Activated CD4-positive, alpha-beta T cell treated with anti-CD3 and anti-CD28 coated beads, Interleukin-2, amount 50 U/mL, for 16 hours (primary cell): Measurements from ENCODE around the gene SLC26A1.
"Not testable (repeated sequence)": the region's sequence is repeated elsewhere in the genome, so short reads cannot be mapped to it uniquely, and the experiment has no call there.

ENCODE experiments used
- DNase-seq: peaks from one replicate; pipeline ENCODE4 v3.0.0-alpha.2; 2020

SLC26A1 gene

DNA sequence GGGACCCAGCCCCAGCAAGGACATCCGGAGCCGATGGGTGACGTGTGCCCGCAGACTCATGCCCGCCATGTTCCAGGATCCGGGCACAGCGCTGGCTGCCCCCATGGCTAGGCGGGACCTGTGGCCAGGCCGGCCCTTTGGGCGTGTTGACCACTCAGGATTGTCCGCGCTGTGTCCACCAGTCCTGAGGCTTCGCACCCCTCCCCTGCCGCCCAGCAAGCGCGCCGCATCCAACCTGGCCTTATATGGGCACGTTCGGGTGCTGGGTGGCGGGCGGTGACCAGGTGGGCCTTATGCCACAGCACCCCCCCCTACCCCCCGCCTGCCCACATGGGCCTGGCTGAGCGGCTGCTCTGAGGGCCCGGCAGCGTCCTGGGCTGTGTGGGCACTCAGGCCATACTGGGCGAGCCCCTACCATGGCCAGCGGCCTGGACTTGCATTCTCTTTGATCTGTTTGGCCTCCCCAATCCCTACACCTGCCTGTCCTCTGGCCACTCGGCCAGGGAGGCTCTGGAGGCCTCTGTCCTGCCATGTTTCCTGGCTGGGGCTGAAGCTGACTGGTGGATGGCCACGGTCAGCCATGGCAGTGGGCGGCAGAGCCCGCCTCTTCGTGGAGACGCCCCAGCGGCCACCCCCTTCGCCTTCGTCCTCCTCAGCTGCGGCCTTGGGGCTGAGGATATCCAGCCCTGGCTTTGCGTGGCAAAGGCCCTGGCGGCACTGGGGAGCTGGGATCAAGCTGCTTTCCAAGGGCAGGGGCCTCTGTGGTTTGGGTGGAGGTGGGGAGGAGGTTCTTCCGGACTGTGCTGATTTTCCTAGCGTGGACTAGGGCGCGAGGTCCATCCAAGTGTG, 20.2 kb upstream of the SLC26A1 start:
- DNase-seq: no peak

DNA sequence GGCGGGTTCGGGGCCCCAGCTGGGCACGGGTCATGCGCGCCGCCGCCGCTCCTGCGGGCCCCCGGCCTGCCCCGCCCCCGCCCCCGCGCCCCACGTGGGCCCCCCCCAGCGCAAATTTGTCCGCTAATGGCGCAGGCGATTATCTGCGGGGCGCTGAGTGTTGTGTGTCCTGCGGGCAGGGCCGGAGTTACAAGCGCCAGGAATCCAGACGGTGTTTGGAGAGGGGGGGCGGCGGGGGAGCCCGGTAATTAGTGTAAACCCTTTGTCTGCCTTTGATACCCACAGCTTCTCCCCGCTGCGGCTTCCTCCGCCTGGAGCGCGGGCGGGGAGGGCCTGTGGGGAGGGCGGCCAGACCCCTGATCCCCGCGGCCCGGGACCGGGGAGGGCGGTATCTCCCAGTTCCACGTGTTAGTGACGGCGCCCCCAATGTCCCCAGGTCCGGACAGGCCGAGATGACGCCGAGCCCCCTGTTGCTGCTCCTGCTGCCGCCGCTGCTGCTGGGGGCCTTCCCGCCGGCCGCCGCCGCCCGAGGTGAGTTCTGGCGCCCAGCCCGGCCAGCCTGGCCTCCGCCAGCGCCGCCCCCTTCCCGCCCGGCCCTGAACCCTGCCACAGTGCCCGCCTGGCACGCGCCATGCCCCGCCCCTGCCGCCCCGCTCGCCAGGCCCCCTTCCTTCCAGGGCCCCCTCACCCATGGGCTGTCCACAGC, 19.0 kb upstream of the SLC26A1 start:
- no peak for DNase-seq

DNA sequence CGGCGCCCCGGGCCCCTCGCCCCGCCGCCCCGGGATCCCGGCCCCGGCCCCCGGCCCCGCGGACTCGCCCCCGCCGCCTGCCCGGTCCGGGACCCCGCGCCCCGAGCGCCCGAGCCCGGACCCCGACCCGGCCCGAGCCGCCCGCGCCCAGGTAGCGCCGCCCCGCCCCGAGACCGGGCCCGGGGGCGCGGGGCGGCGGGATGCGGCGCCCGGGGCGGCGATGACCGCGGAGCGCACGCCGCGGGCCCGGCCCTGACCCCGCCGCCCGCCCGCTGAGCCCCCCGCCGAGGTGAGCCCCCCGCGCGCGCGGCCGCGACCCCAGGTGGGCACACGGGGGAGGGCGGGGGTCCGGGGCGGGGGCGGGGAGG, 18.4 kb upstream of the SLC26A1 start:
- DNase-seq: no peak

DNA sequence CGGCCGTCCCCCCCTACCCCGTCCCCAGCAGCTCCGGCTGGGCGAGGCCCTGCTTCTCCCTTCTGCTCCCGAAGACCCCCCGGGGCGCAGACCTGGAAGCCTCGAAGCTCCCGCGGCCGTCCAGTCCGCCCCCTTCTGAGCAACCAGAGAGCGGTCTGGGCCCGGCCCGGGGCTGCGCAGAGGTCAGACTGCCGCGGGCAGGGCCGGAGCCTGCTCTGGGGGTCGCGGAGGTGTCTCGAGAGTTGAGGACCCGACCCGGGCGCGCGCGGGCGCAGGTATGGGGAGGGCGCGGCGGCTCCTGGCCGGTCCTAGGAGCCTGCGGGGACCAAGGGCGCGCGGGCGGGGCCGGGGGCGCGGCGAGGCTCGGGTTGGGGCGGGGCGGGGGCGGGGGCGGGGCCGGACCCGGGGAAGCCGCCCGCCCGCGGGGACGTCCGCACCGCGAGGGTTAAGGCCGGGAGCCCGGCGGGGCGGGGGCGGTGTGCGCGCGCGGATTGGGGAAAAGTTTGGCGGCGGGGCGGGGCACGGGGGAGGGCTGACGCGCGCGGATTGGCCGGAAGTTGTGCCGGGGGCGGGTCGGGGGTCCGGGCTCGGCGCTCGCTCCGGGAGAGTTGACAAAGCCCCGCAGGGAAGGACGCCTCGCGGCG, 17.9 kb upstream of the SLC26A1 start, which contains the start of gene FGFRL1:
FGFRL1 (plus strand) TSS at position 605 of the 644 bp plus-strand sequence. CDS start 860 bp downstream, outside the sequence.
- DNase-seq: peak; percentile 86

DNA sequence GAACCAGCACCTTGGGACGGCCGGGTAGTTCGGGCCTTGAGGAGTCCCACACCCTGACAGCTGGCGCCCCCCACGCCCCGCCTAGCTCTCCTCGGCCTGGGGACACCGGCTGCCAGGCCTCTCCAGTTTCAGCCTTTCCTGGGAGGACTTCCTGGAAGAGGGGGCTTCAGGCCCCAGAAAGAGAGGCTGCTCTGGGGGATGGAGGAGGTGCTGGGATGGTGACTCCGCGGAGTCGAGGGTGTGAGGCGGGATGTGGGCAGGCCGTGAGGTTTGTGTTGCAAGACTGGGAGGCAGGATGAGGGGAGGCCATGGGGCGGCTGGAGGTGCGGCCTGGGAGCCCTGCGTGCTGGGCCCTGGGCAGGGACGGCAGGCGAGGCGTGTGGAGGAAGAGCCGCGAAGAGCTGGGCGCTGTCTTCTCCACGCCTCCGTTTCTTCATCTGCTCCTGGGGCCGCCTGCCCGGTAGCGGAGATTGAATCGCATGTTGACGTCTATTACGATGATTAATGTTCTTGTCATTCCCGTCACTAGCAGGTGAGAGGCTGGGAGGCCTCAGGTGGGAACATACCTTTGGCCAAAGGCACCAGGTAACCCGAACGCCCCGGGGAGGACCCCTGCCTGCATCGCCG, 17.3 kb upstream of the SLC26A1 start:
- peak; percentile 84 for DNase-seq

DNA sequence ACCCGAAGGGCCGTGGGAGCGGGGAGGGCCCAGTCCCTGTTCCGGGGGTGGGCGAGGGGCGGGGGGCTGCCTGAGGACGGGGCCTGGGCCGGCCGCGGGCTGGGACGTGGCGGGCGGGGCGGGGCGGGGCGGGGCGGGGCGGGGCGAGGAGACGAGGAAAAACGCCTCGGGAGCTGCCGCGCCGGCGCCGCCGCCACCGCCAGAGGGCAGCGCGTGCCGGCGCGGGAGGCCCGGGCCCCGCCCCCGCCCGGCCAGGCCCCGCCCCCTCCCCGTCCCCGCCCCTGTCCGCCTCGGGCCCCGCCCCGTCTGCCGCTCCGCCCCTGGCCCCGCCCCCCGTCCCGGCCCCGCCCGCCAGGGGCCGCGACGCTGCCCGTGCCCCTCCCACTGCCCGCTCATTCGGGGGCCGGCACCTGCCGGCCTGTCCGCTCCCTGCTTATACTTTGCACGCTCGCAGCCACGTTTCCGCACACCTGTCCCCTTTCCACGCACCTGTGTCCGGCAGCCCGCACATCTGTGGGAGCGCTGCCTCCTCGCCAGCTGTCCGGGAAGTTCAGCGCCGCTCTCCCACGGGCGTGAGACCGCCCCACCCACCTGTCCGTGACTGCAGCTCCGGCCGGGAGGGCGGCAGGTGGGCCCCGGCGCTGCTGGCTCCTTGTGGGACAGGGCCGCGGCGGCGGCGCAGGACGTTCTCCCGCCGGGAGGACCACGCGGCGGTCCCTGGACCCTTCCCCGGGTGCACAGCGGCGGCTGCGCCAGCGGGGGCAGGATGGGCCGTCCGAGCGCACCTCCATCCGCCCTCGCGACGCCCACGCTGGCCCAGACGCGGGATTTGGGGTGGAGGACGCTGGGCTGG, 16.6 kb upstream of the SLC26A1 start:
- peak; percentile 67 for DNase-seq

DNA sequence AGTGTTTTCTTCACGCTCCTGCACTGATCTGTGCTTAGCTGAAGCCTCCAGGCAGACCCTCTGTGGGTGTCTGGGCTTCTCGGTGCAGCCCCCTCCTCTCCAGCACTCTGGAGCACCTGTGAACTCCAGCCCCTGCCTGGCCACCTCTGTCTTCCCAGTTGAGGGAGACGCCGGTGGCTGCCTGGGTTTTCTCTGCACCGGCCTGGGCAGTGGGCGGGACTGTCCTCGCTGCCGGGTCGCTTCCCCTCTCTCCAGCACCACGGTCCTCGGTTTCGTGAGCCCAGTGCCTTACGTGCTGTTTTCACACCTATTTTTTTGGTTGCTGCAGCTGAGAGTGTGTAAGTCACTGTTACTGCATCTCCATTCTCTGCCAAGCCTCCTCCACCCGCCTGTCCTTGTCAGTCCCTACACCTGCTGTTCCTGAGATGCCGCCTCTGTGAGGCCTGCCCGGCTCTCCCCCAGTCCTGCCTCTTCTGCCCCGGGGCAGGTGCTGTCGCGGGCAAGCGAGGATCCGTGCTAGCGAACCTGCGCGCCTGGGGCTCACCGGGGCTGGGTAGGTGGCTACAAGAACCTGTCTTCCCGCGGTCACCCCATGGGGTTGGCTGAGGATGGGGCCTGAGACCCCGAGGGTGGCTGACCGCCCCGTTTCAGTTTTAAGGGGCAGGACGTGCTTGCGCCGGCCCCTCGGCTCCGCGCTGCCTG, 15.8 kb upstream of the SLC26A1 start:
- DNase-seq: no peak

DNA sequence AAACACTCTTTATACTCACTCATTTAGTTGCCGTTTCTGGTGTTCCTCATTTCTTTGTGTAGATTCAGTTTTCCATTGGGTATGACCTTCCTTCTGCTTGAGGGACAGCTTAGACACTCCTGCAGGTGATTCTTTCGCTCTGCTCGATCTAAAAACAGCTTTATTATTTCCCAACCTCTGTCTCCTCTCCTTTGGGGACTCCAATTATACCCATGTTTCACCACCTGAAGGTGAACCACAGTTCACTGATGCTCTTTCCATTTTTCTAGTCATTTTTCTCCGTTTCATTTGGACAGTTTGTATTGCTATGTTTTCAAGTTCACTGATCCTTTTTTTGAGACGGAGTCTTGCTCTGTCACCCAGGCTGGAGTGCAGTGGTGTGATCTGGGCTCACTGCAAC, 13.7 kb upstream of the SLC26A1 start:
- DNase-seq: no peak

DNA sequence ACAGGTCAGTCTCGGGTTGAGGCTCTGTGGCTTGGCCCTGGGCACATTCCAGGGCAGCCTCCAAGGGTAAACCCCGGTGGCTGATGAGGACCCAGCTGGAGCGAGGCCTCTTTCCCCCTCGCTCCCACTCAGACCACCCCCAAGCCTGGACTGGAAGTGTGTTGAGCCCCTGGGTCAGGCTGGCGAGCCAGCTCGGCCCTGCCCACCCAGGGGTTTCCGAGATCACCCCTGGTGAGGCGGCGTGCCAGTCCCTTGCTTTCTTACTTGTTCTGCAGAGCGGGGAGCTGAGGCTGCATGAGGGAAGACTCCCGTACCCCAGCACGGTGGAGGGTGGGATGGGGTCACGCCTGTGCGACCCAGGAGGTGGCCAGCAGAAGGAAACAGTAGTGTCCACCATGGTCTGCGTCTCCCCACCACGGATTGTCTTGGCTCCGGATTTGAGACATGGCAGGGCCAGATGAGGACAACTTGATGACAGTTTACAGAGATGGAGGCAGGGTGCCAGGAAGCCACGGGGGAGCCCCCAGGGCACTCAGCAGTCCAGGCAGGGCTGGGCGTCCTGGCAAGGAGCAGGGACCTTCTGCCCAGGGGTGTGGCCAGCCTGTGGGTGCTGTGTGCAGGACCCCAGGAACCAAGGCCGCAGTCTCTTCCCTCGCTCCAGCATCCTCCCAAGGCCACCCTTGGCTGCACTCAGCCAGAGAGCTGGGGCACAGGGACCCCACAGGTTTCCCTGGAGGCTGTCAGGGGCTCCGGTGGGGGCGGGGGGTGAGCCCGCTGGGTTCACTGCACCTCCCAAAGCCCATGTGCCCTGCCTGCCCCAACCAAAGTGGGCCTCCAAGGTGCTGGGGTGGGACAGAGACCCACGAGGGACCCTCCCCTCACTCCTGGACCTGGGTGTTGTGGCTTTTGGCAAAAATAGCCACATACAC, 11.6 kb upstream of the SLC26A1 start:
- no peak for DNase-seq

DNA sequence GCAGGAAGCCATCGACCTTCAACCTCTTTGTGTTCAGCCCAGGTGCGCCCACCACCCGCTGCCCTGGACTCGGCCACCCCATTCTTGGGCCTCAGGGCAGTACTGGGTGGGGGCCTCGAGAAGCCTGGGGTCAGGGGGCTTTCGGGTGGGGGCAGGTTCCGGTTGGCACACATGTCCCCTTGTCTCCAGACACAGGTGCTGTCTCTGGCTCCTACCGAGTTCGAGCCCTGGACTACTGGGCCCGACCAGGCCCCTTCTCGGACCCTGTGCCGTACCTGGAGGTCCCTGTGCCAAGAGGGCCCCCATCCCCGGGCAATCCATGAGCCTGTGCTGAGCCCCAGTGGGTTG, 10.8 kb upstream of the SLC26A1 start:
- no peak for DNase-seq

DNA sequence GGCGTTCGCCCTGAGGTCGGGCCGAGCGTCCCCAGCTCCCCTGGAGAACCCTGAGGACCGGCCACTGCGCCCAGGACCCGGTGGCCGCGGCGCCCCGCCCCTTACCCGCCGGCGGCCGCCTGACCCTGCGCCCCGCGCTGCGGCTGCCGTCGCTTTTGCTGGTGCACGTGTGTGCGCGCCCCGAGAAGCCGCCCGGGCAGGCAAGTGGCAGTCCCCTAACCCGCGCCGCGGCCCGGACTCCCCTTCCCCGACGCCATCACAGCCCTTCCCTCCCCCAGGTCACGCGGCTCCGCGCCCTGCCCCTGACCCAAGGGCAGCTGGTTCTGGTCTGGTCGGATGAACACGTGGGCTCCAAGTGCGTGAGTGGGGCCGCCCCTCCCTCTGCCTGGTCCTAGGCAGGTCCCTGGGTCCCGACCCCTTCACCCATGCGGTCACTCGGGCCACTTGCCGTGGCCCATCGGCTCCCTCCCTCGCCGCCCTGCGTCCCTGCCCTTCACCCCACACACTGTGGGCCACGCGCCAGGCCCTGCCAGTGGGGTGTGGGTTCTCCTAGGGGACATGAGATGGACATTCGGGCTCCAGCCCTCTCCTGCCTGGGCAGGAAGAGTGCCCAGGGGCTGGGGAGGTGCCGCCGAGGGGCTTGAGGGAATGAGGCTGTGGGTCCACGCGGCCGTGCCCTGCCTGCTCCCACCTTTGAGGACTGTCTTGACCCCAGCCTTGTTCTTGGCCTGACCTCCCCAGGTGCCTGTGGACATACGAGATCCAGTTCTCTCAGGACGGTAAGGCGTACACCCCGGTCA, 10.3 kb upstream of the SLC26A1 start:
- no peak for DNase-seq

DNA sequence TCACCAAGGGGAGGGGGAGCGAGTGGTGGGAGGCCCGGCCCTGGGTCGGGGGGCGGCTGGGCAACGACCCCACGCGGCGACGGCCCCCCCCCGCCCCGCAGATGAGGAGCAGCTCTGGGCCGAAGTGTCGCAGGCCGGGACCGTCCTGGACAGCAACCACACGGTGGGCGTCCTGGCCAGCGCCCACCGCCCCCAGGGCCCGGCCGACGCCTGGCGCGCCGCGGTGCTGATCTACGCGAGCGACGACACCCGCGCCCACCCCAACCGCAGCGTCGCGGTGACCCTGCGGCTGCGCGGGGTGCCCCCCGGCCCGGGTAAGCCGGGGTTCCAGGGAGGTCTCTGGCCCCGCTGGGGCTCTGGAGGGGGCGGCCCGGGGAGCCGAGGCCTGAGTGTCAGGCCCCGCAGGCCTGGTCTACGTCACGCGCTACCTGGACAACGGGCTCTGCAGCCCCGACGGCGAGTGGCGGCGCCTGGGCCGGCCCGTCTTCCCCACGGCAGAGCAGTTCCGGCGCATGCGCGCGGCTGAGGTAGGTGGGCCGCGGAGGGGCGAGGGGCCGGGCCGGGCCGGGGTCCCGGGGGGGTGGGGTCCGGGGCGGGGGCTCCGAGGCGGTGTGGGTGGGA, 9.5 kb upstream of the SLC26A1 start:
- no peak for DNase-seq

DNA sequence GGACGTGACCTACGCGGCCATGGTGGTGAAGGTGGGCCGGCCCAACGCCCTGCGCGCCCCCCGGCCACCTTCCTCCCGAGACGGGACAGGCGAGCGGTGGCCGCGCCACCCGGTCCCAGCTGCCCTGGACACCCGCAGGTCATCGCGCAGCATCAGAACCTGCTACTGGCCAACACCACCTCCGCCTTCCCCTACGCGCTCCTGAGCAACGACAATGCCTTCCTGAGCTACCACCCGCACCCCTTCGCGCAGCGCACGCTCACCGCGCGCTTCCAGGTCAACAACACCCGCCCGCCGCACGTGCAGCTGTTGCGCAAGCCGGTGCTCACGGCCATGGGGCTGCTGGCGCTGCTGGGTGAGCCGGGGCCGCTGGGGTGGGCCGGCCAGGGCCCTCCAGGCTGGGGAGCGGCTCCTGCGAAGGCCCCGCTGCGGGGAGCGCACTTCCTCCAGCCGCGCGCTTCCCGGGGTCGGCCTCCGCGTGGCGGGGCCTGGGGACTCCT, 9.0 kb upstream of the SLC26A1 start:
- DNase-seq: peak; percentile 14

DNA sequence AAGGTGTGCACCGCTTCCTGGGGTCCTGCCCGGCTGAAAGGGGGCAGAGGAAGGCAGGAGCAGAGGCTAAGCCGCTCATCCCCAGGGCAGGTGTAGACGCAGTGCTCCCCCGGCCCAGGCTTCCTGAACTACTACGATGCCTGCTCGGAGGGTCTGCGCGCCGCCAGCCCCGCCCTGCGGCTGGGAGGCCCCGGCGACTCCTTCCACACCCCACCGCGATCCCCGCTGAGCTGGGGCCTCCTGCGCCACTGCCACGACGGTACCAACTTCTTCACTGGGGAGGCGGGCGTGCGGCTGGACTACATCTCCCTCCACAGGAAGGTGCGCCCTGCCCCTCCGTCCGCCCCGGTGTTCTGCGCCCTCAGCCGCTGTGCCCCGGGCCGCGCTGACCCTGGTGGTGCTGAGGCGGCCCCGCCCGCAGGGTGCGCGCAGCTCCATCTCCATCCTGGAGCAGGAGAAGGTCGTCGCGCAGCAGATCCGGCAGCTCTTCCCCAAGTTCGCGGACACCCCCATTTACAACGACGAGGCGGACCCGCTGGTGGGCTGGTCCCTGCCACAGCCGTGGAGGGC, 8.4 kb upstream of the SLC26A1 start:
- no peak for DNase-seq

DNA sequence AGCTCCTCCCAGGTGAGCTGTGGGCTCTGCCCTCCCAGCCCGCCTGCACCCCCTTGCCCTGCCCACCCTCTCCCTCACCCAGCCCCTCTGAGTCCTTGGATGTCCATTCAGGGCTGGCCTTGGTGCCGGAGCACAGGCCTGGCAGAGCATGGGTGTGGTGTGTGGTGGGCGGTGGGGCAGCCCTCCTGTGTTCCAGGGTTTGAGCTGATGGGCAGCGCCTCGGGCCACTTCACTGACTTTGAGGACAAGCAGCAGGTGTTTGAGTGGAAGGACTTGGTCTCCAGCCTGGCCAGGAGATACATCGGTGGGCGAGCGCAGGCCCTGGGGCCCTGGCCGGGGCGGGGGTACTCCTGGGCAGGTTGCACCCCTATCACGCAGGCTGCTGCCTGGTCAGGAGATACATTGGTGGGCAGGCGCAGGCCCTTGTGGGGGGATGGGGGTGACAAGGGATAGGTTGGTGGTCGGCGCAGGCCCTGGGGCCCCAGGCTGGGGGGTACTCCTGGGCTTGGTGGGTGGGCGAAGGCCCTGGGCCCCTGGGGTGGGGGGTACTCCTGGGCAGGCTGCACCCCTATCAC, 7.6 kb upstream of the SLC26A1 start:
- no peak for DNase-seq

DNA sequence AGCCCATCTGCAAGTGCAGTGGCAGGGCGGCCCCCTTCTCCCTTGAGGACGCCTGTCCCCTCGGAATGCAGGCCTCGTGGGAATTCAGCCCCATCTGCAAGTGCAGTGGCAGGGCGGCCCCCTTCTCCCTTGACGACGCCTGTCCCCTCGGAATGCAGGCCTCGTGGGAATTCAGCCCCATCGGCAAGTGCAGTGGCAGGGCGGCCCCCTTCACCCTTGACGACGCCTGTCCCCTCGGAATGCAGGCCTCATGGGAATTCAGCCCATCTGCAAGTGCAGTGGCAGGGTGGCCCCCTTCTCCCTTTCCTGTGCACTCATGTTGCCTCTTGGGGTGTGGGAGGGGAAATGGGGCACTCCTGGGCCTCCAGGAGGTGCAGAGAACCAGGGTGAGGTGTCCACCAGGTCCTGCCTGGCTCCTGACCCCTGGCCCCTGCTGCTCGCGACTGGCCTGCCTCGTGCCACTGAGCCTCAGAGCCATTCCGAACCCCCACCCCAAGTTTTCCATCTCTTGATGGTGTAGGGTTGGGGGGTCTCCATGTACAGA, 6.8 kb upstream of the SLC26A1 start:
- no peak for DNase-seq

DNA sequence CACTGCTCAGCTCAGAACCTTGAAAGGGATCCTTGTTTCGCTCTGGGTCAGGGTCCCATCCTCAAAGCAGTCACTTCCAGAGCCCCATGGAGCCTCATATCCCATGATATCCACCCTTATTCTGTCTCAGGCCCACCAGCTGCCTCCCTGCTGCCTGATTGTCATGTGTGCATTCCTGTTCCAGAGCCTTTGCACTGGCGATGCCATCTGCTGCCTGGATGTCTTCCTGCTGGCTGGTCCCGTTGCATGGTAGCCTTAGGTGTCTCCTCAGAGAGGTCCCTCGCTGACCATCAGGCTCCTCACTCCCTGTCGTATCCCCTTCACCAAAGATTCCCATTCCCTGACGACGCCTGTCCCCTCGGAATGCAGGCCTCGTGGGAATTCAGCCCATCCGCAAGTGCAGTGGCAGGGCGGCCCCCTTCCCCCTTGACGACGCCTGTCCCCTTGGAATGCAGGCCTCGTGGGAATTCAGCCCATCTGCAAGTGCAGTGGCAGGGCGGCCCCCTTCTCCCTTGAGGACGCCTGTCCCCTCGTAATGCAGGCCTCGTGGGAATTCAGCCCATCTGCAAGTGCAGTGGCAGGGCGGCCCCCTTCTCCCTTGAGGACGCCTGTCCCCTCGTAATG, 6.1 kb upstream of the SLC26A1 start:
- not testable (repeated sequence) for DNase-seq
